Psoas muscle (tissue), 8 donors: ENCODE results near the gene GPR89B. TPM values are rescaled to one million over a fixed set of nuclear protein-coding genes. Genes with fewer than 3 reads are reported as not detected.
"Not testable (repeated sequence)": the region's sequence is repeated elsewhere in the genome, so short reads cannot be mapped to it uniquely, and the experiment has no call there.

Source experiments
- ATAC-seq, 4 donors: fragments of 200-7000 bp; cut with Tn5 transposase; one replicate each; pipeline ENCODE4 v1.9.1; 2020; ENCODE audit warnings: moderate library complexity in 3 of 4, mild to moderate bottlenecking in 2 of 4
- DNase-seq, 2 donors: peaks; one replicate each; pipeline ENCODE4 v3.0.0-alpha.2; 2020
- H3K27ac ChIP-seq: fragments of 200-600 bp; one replicate; pipeline ENCODE4 v1.8.0; 2022
- H3K27me3 ChIP-seq, 3 donors: fragments of 200-600 bp in 1 of 3; one replicate each; pipeline versions ENCODE4 v1.6.1 to v1.8.0; 2013 to 2022; ENCODE audit warnings: low read length in 2 of 3, mild to moderate bottlenecking in 2 of 3, moderate library complexity in 1 of 3; ENCODE audit not compliant: insufficient read depth in 3 of 3
- H3K36me3 ChIP-seq, 2 donors: fragments of 200-600 bp in 1 of 2; one replicate each; pipeline versions ENCODE4 v1.6.1 to v1.8.0; 2013 to 2022; ENCODE audit warnings: low read depth in 1 of 2, mild to moderate bottlenecking in 1 of 2, moderate library complexity in 1 of 2; ENCODE audit not compliant: insufficient read depth in 1 of 2
- H3K4me1 ChIP-seq: fragments of 200-600 bp; one replicate; pipeline ENCODE4 v1.8.0; 2022
- H3K4me3 ChIP-seq: fragments of 200-600 bp; one replicate; pipeline ENCODE4 v1.8.0; 2022; ENCODE audit warnings: mild to moderate bottlenecking
- H3K9me3 ChIP-seq: fragments of 200-600 bp; one replicate; pipeline ENCODE4 v1.8.0; 2022
- WGBS, 3 donors: extraction: QIAGEN DNeasy Blood & Tissue Kit; methylation state at CpG; one replicate each; pipeline versions ENCODE4 v1.1.6 to v1.1.7; 2013; 5-methylcytosine and 5-hydroxymethylcytosine counted together
- intact Hi-C, 2 donors: fragments of 100-400 bp; cut with DNase I; formaldehyde crosslinking; loops; one replicate each; pipeline versions ENCODE4 v1.11.0 to v1.14.2; 2022
- polyA plus RNA-seq, 3 donors: library from polyadenylated mRNA; stranded (reverse); fragments of 200-250 nt; gene quantifications; one replicate each; pipeline ENCODE4 v1.2.3, GENCODE V29; 2013
- total RNA-seq, 4 donors: library from RNA; stranded (reverse); fragmentation: NEBNext Ultra II Directional in 2 of 4; extraction: Animal tissue kit (Norgen Biotek cat#: 25700) in 2 of 4; gene quantifications; one replicate each; pipeline versions ENCODE4 v1.2.1 to v1.2.4, GENCODE V29; 2021 to 2023
- donor health status: healthy with polysubstance abuse.
- donor health status: DM: no; HTN: no; CAD: no; lungs with moderate emphysema.
- donor health status: Bipolar disorder and iron deficiency.
- donor health status: healthy.
- donor health status: DM: yes; HTN: yes; CAD: no.
- donor health status: DM: no; HTN: no; CAD: no.
- donor health status: DM: no; HTN: no; CAD: no.
- donor health status: DM: yes; HTN: yes; CAD: no.

Gene GPR89B
- total and polyA plus RNA-seq, 7 donors: 4.0 to 8.7 (median 7.5) TPM

GRCh38 chr1:148032247-148032646 is 104.0 kb downstream of the GPR89B start:
- H3K9me3 ChIP-seq, ATAC-seq, H3K4me3 ChIP-seq, H3K27me3 ChIP-seq, DNase-seq, H3K36me3 ChIP-seq, intact Hi-C loops, H3K27ac ChIP-seq, H3K4me1 ChIP-seq: not testable (repeated sequence)
- 27 to 55% (median 43%) methylated on average over 1 to 3 of the region's 3 CpGs for WGBS, 3 donors

- no CpG with 5 or more reads among the region's 25 CpGs for WGBS, 3 donors
Observed at GRCh38 chr1:148032690-148033089, 104.5 kb downstream of the GPR89B start.

GRCh38 chr1:148033147-148033546 is 104.9 kb downstream of the GPR89B start:
- intact Hi-C loops, H3K36me3 ChIP-seq, ATAC-seq, DNase-seq, H3K27ac ChIP-seq, H3K4me1 ChIP-seq, H3K27me3 ChIP-seq, H3K9me3 ChIP-seq: not testable (repeated sequence)
- WGBS, 3 donors: 4 to 10% (median 9%) methylated on average over 10 to 12 of the region's 16 CpGs
- H3K4me3 ChIP-seq: peak overlapping the region; percentile 18

More at GRCh38 chr1:148032690-148033089, 104.5 kb downstream of the GPR89B start:
- ATAC-seq: peak in 3 of 4 donors; percentile 23 to 60 (median 30)
- H3K4me3 ChIP-seq, intact Hi-C loops, H3K9me3 ChIP-seq, H3K27me3 ChIP-seq, H3K36me3 ChIP-seq, H3K27ac ChIP-seq, DNase-seq, H3K4me1 ChIP-seq: not testable (repeated sequence)

- not testable (repeated sequence) for H3K27ac ChIP-seq
Observed at GRCh38 chr1:148037850-148038461, 109.7 kb downstream of the GPR89B start.

GRCh38 chr1:148038462-148039333 is 110.5 kb downstream of the GPR89B start:
- H3K36me3 ChIP-seq, H3K27ac ChIP-seq, H3K4me1 ChIP-seq, H3K9me3 ChIP-seq, intact Hi-C loops, H3K27me3 ChIP-seq: not testable (repeated sequence)
- peak overlapping the region; percentile 61 for H3K4me3 ChIP-seq
- WGBS, 3 donors: 1 to 2% (median 1%) methylated on average over 13 to 19 of the region's 38 CpGs
- peak; percentile 68 to 90 (median 86) for ATAC-seq
- DNase-seq: peak in 1 of 2 donors; percentile 52

More at GRCh38 chr1:148037850-148038461, 109.7 kb downstream of the GPR89B start:
- H3K36me3 ChIP-seq, H3K4me1 ChIP-seq, H3K27me3 ChIP-seq, H3K9me3 ChIP-seq, intact Hi-C loops, DNase-seq: not testable (repeated sequence)
- ATAC-seq: peak in 1 of 4 donors; percentile 39
- peak overlapping the region; percentile 61 for H3K4me3 ChIP-seq
- 27 to 28% (median 27%) methylated on average over 5 to 6 of the region's 21 CpGs for WGBS, 3 donors

Other genes with a start within 250 kb of the GPR89B start
- gene GJA5, start 167.8 kb upstream of the GPR89B start, total RNA-seq: 1 to 10 TPM; 3.3 to 7.0 (median 4.8) TPM
- 1 to 10 TPM; 1.9 to 3.0 (median 2.8) TPM for gene GJA5, start 167.8 kb upstream of the GPR89B start, polyA plus RNA-seq
- not detected for gene GJA8, start 25.6 kb upstream of the GPR89B start, total RNA-seq
- not detected for gene GJA8, start 25.6 kb upstream of the GPR89B start, polyA plus RNA-seq
- gene NBPF11, start 223.9 kb downstream of the GPR89B start, total RNA-seq: 1 to 10 TPM; 1.2 to 2.5 (median 1.9) TPM
- gene NBPF11, start 223.9 kb downstream of the GPR89B start, polyA plus RNA-seq: 1 to 10 TPM; 1.2 to 2.3 (median 2.2) TPM